Stimulated activated CD4-positive, alpha-beta T cell treated with anti-CD3 and anti-CD28 coated beads, TNF-alpha, amount 100 ng/mL, for 48 hours (primary cell): Measurements from ENCODE around the gene NKAIN2.

Experiments
- DNase-seq, 3 donors: peaks; one replicate each; pipeline ENCODE4 v3.0.0-alpha.2; 2020; ENCODE audit warnings: low read depth in 3 of 3

NKAIN2 gene

GRCh38 chr6:124567401-124567800 lies 763.7 kb downstream of the NKAIN2 start:
- DNase-seq: no peak

GRCh38 chr6:124573953-124574352 lies 770.3 kb downstream of the NKAIN2 start:
- DNase-seq: no peak

- no peak for DNase-seq
These were observed 774.1 kb downstream of the NKAIN2 start for GRCh38 chr6:124577734-124578281.

DNA sequence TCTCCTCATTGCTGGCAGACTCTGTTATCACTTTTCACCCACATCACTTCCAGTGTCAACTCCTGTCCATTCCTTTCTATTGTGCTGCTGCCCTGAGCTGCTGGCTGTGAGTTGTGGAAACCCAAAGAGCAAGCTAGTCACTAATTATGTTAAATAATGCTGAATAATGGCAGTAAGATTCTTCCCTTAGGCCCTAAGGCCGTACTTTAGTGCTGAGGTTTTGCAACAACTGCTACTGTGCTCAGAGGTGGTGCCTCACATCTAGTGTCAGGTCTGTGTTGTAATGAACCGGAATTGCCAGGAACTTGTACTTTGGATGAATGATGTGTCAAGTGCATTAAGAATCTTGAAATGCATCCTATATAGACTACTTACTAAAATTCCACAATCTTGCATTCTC lies 786.3 kb downstream of the NKAIN2 start:
- DNase-seq: no peak

GRCh38 chr6:124599656-124600055 lies 796.0 kb downstream of the NKAIN2 start:
- no peak for DNase-seq

DNA sequence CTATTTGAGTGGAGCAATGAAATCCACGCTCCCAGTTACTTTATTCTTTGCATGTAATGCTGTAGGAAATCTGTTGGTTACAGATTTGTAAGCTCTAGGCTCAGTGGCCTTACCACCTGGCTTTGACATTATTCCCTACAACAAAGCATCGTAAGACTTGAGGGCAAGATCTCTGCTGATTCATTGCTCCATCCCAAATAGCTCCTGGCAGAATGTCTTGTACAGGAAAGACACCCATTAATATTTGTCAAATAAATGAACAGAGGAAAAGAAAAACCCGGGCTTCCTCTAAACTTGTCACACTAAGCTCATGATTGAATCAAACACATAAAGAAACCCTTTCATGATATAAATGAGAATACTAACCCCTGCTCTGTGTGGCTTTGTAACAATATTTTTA lies 801.1 kb downstream of the NKAIN2 start:
- DNase-seq: no peak

DNA sequence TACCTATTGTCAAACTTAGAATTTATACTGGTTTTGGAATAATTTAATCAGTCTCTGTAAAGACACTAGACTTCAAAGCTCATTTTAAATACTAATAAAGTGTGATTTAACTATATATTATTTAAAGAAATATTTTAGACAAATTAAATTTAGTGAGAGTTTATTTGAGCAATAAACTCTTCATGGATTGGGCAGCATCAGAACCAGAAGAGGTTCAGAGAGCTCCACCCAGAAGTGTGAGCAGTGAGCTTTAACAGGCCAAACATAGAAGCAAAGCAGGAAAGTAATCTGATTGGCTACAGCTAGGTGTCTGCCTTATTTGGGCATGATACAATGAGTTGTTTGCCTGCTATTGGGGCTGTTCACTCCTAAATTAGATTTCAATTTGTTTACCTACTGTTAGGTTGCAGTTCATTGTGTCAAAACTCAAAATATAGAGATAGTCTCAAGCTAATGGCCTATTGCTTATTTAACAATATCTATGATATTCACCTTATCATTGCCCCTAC lies 803.5 kb downstream of the NKAIN2 start:
- no peak for DNase-seq

GRCh38 chr6:124613031-124613430 lies 809.4 kb downstream of the NKAIN2 start:
- DNase-seq: no peak

DNA sequence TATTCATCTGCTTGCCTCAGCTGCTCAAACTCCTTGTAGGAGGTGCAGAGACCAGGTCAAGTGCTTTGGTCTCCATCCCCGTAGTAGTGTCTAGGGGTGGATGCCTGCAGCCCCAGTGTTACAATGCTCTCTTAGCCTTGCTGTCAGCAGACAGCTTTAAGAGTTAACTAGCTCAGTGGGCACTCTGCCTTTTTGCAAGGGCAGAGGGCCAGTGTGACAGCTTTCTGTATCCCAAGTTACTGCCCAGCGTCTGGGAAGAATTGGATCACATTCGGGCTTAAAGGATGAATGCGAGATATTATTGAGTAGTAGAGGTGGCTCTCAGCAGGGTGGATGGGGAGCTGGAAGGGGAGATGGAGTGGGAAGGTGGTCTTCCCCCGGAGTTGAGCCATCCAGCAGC lies 818.7 kb downstream of the NKAIN2 start:
- DNase-seq: no peak

DNA sequence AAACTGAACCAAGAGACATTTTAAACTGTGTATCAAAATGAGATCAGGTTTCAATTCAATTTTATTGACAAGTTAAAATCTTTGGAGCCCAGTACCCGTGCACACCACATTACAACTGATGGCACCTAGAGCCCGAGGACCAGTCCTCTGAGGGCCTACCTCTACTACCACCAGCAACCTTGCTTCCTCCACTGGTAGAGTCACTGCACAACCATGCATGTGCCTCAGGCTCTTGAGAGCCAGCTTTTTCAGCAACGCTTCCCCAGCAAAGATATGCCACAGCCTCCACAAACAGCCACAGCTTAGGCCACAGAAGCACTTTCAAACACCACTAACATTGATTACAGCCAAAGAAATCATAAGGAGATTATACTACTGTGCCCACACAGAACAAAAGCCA lies 830.0 kb downstream of the NKAIN2 start:
- no peak for DNase-seq

GRCh38 chr6:124640432-124640831 lies 836.8 kb downstream of the NKAIN2 start:
- DNase-seq: no peak

DNA sequence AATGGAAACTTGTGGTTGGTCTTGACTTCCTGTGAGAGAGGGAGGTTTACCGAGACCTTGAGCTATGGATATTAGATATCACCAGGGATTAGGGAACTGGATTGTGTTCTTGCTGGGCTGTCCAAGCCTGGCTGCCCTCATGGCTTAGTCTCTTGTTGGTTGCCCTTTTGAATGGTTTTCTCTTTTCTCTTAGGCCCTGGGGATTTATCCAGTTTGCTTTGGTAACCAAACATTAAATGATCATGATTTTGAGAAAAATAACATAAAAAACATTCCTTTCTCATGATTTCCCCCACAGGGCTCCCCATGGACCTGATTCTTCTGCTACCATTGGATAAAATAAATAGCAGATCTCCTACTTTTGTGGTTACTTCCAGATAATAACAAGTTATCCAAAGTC lies 852.2 kb downstream of the NKAIN2 start:
- DNase-seq: no peak

GRCh38 chr6:124658053-124658452 lies 854.4 kb downstream of the NKAIN2 start:
- DNase-seq: no peak

DNA sequence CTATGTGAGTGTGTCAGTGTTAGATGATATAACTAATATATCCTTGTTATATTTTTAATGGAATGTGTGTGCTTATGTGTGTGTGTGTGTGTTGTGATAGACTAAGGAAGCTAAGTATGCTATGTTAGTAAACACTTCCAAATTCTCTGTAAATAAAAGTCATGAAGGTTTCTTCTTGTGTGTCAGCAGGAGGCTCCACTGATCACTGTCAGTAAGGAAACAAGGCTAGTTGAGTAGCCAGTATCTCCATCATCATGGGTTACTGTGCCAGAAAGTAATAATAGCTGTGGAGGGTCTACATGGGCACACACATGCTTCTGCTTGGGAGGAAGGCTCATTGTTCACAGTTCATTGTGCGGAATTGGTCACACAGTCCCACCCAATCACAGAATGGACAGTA lies 855.8 kb downstream of the NKAIN2 start:
- no peak for DNase-seq

GRCh38 chr6:124660185-124660584 lies 856.5 kb downstream of the NKAIN2 start:
- DNase-seq: no peak

GRCh38 chr6:124661097-124661661 lies 857.5 kb downstream of the NKAIN2 start:
- DNase-seq: no peak

- DNase-seq: no peak
These were observed 864.4 kb downstream of the NKAIN2 start for GRCh38 chr6:124668028-124668427.

- DNase-seq: no peak
These were observed 866.2 kb downstream of the NKAIN2 start for GRCh38 chr6:124669713-124670480.

- no peak for DNase-seq
These were observed 867.1 kb downstream of the NKAIN2 start for GRCh38 chr6:124670801-124671200.

- no peak for DNase-seq
These were observed 867.7 kb downstream of the NKAIN2 start for GRCh38 chr6:124671324-124671723.

GRCh38 chr6:124674042-124674441 lies 870.4 kb downstream of the NKAIN2 start:
- no peak for DNase-seq

- DNase-seq: no peak
These were observed 872.4 kb downstream of the NKAIN2 start for GRCh38 chr6:124676033-124676432.

GRCh38 chr6:124677874-124678273 lies 874.2 kb downstream of the NKAIN2 start:
- DNase-seq: no peak
